HEK293 (cell line): ENCODE measurements around the gene PKNOX2.

ENCODE experiments used
- CTCF ChIP-seq: fragments of 450-650 bp; formaldehyde crosslinking; IDR thresholded peaks from 2 replicates; pipeline ENCODE4 v1.5.1; 2016; ENCODE audit warnings: missing biosample characterization, missing genetic modification characterization
- FEZF1 ChIP-seq: fragments of 450-650 bp; formaldehyde crosslinking; IDR thresholded peaks from 2 replicates; pipeline ENCODE4 v1.5.1; 2016; ENCODE audit warnings: missing biosample characterization, missing genetic modification characterization
- SP2 ChIP-seq: fragments of 450-650 bp; formaldehyde crosslinking; IDR thresholded peaks from 2 replicates; pipeline ENCODE4 v1.5.1; 2016; ENCODE audit warnings: missing biosample characterization, missing genetic modification characterization
- TSHZ1 ChIP-seq: fragments of 450-650 bp; formaldehyde crosslinking; IDR thresholded peaks from 2 replicates; pipeline ENCODE4 v1.5.1; 2016; ENCODE audit warnings: missing biosample characterization, missing genetic modification characterization, borderline replicate concordance
- ZNF148 ChIP-seq: fragments of 450-650 bp; formaldehyde crosslinking; IDR thresholded peaks from 2 replicates; pipeline ENCODE4 v1.5.0; 2017; ENCODE audit warnings: missing biosample characterization, missing genetic modification characterization, borderline replicate concordance
- ZNF2 ChIP-seq: fragments of 450-650 bp; formaldehyde crosslinking; IDR thresholded peaks from 2 replicates; pipeline ENCODE4 v1.5.1; 2016; ENCODE audit warnings: missing biosample characterization, missing genetic modification characterization
- ZNF248 ChIP-seq: fragments of 450-650 bp; formaldehyde crosslinking; IDR thresholded peaks from 2 replicates; pipeline ENCODE4 v1.5.1; 2017; ENCODE audit warnings: missing biosample characterization, missing genetic modification characterization
- ZNF274 ChIP-seq, 2 experiments: fragments of 200-500 bp in 1 of 2; fragments of 450-650 bp in 1 of 2; sonication (Bioruptor generic) in 1 of 2; formaldehyde crosslinking in 1 of 2; IDR thresholded peaks; 2 replicates each; pipeline versions ENCODE4 v1.5.1 to v1.6.1; 2014 to 2016; ENCODE audit warnings: borderline replicate concordance in 1 of 2, inconsistent platforms in 1 of 2, low read length in 1 of 2, missing biosample characterization in 1 of 2, missing genetic modification characterization in 1 of 2
- ZNF366 ChIP-seq: fragments of 450-650 bp; formaldehyde crosslinking; conservative IDR thresholded peaks from 2 replicates; pipeline ENCODE4 v1.5.1; 2016; ENCODE audit warnings: missing biosample characterization, missing genetic modification characterization
- ZNF76 ChIP-seq: fragments of 450-650 bp; formaldehyde crosslinking; IDR thresholded peaks from 2 replicates; pipeline ENCODE4; 2016; ENCODE audit warnings: low read depth, missing biosample characterization, missing genetic modification characterization, borderline replicate concordance
- ZNF785 ChIP-seq: fragments of 450-650 bp; formaldehyde crosslinking; IDR thresholded peaks from 2 replicates; pipeline ENCODE4 v1.5.1; 2016; ENCODE audit warnings: missing biosample characterization, missing genetic modification characterization
- ZSCAN4 ChIP-seq: fragments of 450-650 bp; formaldehyde crosslinking; IDR thresholded peaks from 2 replicates; pipeline ENCODE4 v1.5.1; 2017; ENCODE audit warnings: missing biosample characterization, missing genetic modification characterization

GRCh38 chr11:125425601-125426000 lies 261.1 kb downstream of the PKNOX2 start:
- TF ChIP-seq CTCF (tag by site-specific recombination) (no peak), ZNF76 (tag by site-specific recombination) (no peak), ZNF2 (tag by site-specific recombination) (no peak), ZNF274 (IDR thresholded peaks at IDR 0.05; ENCODE audit: low read length) (no peak), ZNF274 (tag by site-specific recombination; IDR thresholded peaks at IDR 0.05; ENCODE audit: borderline replicate concordance) (no peak), TSHZ1 (no peak), ZNF248 (no peak), FEZF1 (tag by site-specific recombination) (no peak), ZNF785 (tag by site-specific recombination) (no peak), ZNF366 (tag by site-specific recombination) (no peak), ZSCAN4 (tag by site-specific recombination) (no peak), SP2 (no peak), ZNF148 (tag by site-specific recombination) (no peak)
